Loucy (cell line): Measurements from ENCODE around the gene SORCS2.

Source experiments
- H2AFZ ChIP-seq: fragments of 200-600 bp; sonication (generic); 2 replicates; pipeline ENCODE4 v1.6.0; 2016; ENCODE audit warnings: antibody characterized with exemption, mild to moderate bottlenecking, low read length, moderate library complexity
- H3F3A ChIP-seq: fragments of 200-600 bp; 2 replicates; pipeline ENCODE4 v1.6.0; 2016; ENCODE audit warnings: antibody characterized with exemption, low read depth, mild to moderate bottlenecking
- H3K27me3 ChIP-seq: fragments of 200-600 bp; sonication (generic); 2 replicates; pipeline ENCODE4 v1.6.1; 2014; ENCODE audit warnings: low read length, mild to moderate bottlenecking; ENCODE audit not compliant: insufficient read depth, poor library complexity, severe bottlenecking
- H3K36me3 ChIP-seq: fragments of 200-600 bp; sonication (generic); 2 replicates; pipeline ENCODE4 v1.6.1; 2016; ENCODE audit warnings: low read length; ENCODE audit not compliant: insufficient read depth
- H3K4me1 ChIP-seq: fragments of 200-600 bp; sonication (generic); 2 replicates; pipeline ENCODE4 v1.5.1; 2014; ENCODE audit warnings: low read length, mild to moderate bottlenecking; ENCODE audit not compliant: insufficient read depth, poor library complexity, severe bottlenecking
- H3K4me2 ChIP-seq: fragments of 200-600 bp; sonication (generic); 2 replicates; pipeline ENCODE4 v1.6.0; 2014; ENCODE audit warnings: antibody characterized with exemption, low read length, low read depth, mild to moderate bottlenecking; ENCODE audit not compliant: poor library complexity, severe bottlenecking
- H3K4me3 ChIP-seq: fragments of 200-600 bp; sonication (generic); 2 replicates; pipeline ENCODE4 v1.5.1; 2014; ENCODE audit warnings: low read length, mild to moderate bottlenecking, mixed read lengths; ENCODE audit not compliant: poor library complexity, severe bottlenecking
- H3K79me2 ChIP-seq: fragments of 200-600 bp; sonication (generic); 2 replicates; pipeline ENCODE4 v1.6.1; 2014; ENCODE audit warnings: low read length; ENCODE audit not compliant: insufficient read depth
- H3K9ac ChIP-seq: fragments of 200-600 bp; sonication (generic); 2 replicates; pipeline ENCODE4 v1.6.0; 2014; ENCODE audit warnings: mild to moderate bottlenecking, low read depth, low read length, moderate library complexity; ENCODE audit not compliant: poor library complexity, severe bottlenecking
- H3K9me2 ChIP-seq: fragments of 200-600 bp; sonication (generic); replicated peaks from 2 replicates; pipeline ENCODE4 v1.6.1; 2016; ENCODE audit warnings: low read depth, low read length, mixed read lengths
- H3K9me3 ChIP-seq: fragments of 200-600 bp; sonication (generic); 2 replicates; pipeline ENCODE4 v1.6.1; 2014; ENCODE audit warnings: mild to moderate bottlenecking, antibody characterized with exemption, low read length, low read depth; ENCODE audit not compliant: insufficient read depth
- H4K20me1 ChIP-seq: fragments of 200-600 bp; sonication (generic); 2 replicates; pipeline ENCODE4 v1.6.0; 2014; ENCODE audit warnings: antibody characterized with exemption, low read length, mild to moderate bottlenecking; ENCODE audit not compliant: insufficient read depth, poor library complexity, severe bottlenecking
- EZH2phosphoT487 ChIP-seq: fragments of 200-600 bp; IDR thresholded peaks from 2 replicates; pipeline ENCODE4 v1.6.1; 2018; ENCODE audit warnings: antibody characterized with exemption, mild to moderate bottlenecking, moderate library complexity, borderline replicate concordance
- TF ChIP-seq, protein P1 (sequence below): fragments of 200-600 bp; sonication (generic); conservative IDR thresholded peaks from 2 replicates; pipeline ENCODE4 v1.5.1; 2014; ENCODE audit warnings: mild to moderate bottlenecking, antibody characterized with exemption, low read length

Gene SORCS2

DNA sequence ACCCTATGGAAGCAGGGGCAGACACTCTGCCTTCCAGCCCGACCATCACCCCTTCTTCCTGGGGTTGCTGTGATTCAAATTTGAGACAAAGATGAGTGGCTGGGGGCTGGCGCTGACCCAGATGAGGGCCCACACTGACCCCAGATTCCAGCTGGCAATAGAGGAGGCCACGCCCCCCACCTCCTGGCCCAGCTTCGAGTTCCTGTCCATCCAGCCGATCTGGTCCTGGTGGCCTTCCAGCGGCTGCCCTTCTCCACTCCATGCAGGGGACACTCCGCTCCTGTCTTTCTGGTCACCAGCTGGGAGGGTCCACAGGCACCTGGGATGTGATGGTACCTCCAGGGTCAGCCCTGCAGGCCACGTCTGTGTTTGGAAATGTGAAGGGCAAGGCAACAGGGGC is 340.9 kb downstream of the SORCS2 start:
- Histone ChIP-seq H3K27me3 (no peaks in the 10 kb centered on the region), H3K9ac (no peak overlapping the region), H3K9me3 (peaks cover 24% of the 10 kb centered on the region; the same call in 1 of the 2 replicates), H2AFZ (no peak overlapping the region), H3K36me3 (no peaks in the 10 kb centered on the region), H3K9me2 (no peaks in the 10 kb centered on the region), H4K20me1 (no peaks in the 10 kb centered on the region), H3F3A (no peaks in the 10 kb centered on the region), H3K4me1 (no peaks in the 10 kb centered on the region), H3K4me2 (no peak overlapping the region), H3K4me3 (no peak overlapping the region), H3K79me2 (no peaks in the 10 kb centered on the region)
- TF ChIP-seq, protein P1, sequence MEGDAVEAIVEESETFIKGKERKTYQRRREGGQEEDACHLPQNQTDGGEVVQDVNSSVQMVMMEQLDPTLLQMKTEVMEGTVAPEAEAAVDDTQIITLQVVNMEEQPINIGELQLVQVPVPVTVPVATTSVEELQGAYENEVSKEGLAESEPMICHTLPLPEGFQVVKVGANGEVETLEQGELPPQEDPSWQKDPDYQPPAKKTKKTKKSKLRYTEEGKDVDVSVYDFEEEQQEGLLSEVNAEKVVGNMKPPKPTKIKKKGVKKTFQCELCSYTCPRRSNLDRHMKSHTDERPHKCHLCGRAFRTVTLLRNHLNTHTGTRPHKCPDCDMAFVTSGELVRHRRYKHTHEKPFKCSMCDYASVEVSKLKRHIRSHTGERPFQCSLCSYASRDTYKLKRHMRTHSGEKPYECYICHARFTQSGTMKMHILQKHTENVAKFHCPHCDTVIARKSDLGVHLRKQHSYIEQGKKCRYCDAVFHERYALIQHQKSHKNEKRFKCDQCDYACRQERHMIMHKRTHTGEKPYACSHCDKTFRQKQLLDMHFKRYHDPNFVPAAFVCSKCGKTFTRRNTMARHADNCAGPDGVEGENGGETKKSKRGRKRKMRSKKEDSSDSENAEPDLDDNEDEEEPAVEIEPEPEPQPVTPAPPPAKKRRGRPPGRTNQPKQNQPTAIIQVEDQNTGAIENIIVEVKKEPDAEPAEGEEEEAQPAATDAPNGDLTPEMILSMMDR = no peak
- TF ChIP-seq EZH2phosphoT487 = no peak

DNA sequence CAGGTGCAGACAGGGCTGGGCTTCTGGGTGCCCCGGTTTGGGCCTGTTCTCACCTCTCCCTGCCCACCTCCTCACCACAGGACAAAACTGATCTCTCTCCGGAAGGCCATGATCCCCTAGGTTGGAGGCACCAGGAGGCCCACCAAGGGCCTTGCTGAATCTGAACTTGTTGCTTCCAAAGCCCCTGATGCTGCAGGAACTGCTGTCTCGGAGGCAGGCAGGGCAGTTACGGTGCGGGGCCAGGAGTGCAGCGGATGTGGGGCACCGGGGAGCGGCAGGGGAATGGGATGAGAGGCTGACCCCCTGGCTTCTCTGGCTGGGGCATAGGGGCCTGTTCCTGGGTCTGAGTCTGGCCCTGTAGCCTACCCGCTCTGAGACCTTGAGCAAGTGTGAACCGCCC is 342.8 kb downstream of the SORCS2 start:
- no peak overlapping the region for H3K4me3 ChIP-seq
- no peaks in the 10 kb centered on the region for H3K36me3 ChIP-seq
- no peak overlapping the region for H2AFZ ChIP-seq
- no peak overlapping the region for H3K9ac ChIP-seq
- H3K79me2 ChIP-seq = no peaks in the 10 kb centered on the region
- no peaks in the 10 kb centered on the region for H3F3A ChIP-seq
- H3K4me1 ChIP-seq = no peaks in the 10 kb centered on the region
- H4K20me1 ChIP-seq = no peaks in the 10 kb centered on the region
- H3K4me2 ChIP-seq = no peak overlapping the region
- no peaks in the 10 kb centered on the region for H3K27me3 ChIP-seq
- peaks cover 24% of the 10 kb centered on the region; the same call in 1 of the 2 replicates for H3K9me3 ChIP-seq
- H3K9me2 ChIP-seq = no peaks in the 10 kb centered on the region
- TF ChIP-seq EZH2phosphoT487 = no peak
- TF ChIP-seq, protein P1 = no peak

DNA sequence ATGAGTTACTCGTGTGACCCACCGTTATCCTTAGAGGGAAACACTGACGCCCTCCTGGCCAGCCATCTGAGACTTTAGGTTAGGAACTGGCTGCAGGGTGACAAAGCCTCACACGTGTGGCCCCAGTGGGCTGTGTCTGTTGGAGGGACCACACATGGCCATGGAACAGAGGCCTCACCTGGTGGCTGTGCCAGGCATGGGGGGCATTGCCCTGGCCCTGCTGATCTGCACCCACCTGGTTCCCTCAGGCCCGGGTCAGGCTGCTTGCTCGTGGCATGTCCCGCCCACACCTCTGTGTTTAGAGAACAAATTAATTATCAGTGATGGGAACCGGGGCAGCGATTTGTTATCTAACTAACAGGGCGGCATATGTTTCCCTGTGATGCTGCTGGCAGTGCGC is 343.3 kb downstream of the SORCS2 start:
- Histone ChIP-seq H3K9ac (no peak overlapping the region), H3K4me3 (no peak overlapping the region), H3K4me2 (no peak overlapping the region), H3K79me2 (no peaks in the 10 kb centered on the region), H3K9me2 (no peaks in the 10 kb centered on the region), H3K27me3 (no peaks in the 10 kb centered on the region), H3K9me3 (peaks cover 20% of the 10 kb centered on the region; the same call in 1 of the 2 replicates), H4K20me1 (no peaks in the 10 kb centered on the region), H3K4me1 (no peaks in the 10 kb centered on the region), H2AFZ (no peak overlapping the region), H3F3A (no peaks in the 10 kb centered on the region), H3K36me3 (no peaks in the 10 kb centered on the region)
- no peak for TF ChIP-seq EZH2phosphoT487
- TF ChIP-seq, protein P1 = no peak
